Measurements from ENCODE around the gene UMAD1.

UMAD1 gene

GRCh38 chr7:7843972-7844371, 203.4 kb downstream of the UMAD1 start:
- no peak for DNase-seq

GRCh38 chr7:7848246-7848645, 207.7 kb downstream of the UMAD1 start:
- no peak for DNase-seq

- DNase-seq, result no peak
These were observed 208.3 kb downstream of the UMAD1 start for GRCh38 chr7:7848892-7849291.

- DNase-seq, result peak in 1 of 2 donors; percentile 5
These were observed 209.6 kb downstream of the UMAD1 start for GRCh38 chr7:7850150-7850549.

- DNase-seq, result peak; percentile 3 to 20
These were observed 210.8 kb downstream of the UMAD1 start for GRCh38 chr7:7851381-7851780.

- no peak for DNase-seq
These were observed 211.4 kb downstream of the UMAD1 start for GRCh38 chr7:7851991-7852390.

- peak in 1 of 2 donors; percentile 8 for DNase-seq
These were observed 216.6 kb downstream of the UMAD1 start for GRCh38 chr7:7857143-7857583.

GRCh38 chr7:7858559-7858958, 218.0 kb downstream of the UMAD1 start:
- no peak for DNase-seq

GRCh38 chr7:7859411-7859810, 218.9 kb downstream of the UMAD1 start:
- DNase-seq, result no peak

- no peak for DNase-seq
These were observed 220.7 kb downstream of the UMAD1 start for GRCh38 chr7:7861211-7861633.

GRCh38 chr7:7862393-7862792, 221.8 kb downstream of the UMAD1 start:
- DNase-seq, result no peak

- peak; percentile 56 to 73 for DNase-seq
These were observed 227.5 kb downstream of the UMAD1 start for GRCh38 chr7:7867846-7868571.

GRCh38 chr7:7868572-7868899, 228.0 kb downstream of the UMAD1 start:
- no peak for DNase-seq

- no peak for DNase-seq
These were observed 228.5 kb downstream of the UMAD1 start for GRCh38 chr7:7869036-7869435.

- no peak for DNase-seq
These were observed 229.1 kb downstream of the UMAD1 start for GRCh38 chr7:7869651-7870050.

GRCh38 chr7:7870555-7870954, 230.0 kb downstream of the UMAD1 start:
- DNase-seq, result no peak

- DNase-seq, result no peak
These were observed 235.9 kb downstream of the UMAD1 start for GRCh38 chr7:7876419-7876818.

GRCh38 chr7:7881581-7881980, 241.0 kb downstream of the UMAD1 start:
- DNase-seq, result no peak

- DNase-seq, result no peak
These were observed 242.3 kb downstream of the UMAD1 start for GRCh38 chr7:7882888-7883287.

GRCh38 chr7:7883394-7883793, 242.8 kb downstream of the UMAD1 start:
- DNase-seq, result no peak

- no peak for DNase-seq
These were observed 244.3 kb downstream of the UMAD1 start for GRCh38 chr7:7884855-7885254.

GRCh38 chr7:7889791-7890568, 249.4 kb downstream of the UMAD1 start:
- no peak for DNase-seq

GRCh38 chr7:7895004-7895650, 254.6 kb downstream of the UMAD1 start:
- DNase-seq, result no peak

- no peak for DNase-seq
These were observed 255.2 kb downstream of the UMAD1 start for GRCh38 chr7:7895754-7896153.

All from inflammatory macrophage (primary cell).